NCI-H2107 treated with DMSO at 0.1 percent for 48 hours (cell line): ENCODE data around the gene SMOC2.
"Not testable (repeated sequence)": the region's sequence is repeated elsewhere in the genome, so short reads cannot be mapped to it uniquely, and the experiment has no call there.

Experiments used
- DNase-seq: peaks from one replicate; lab custom pipeline; 2025; ENCODE audit not compliant: unreplicated experiment; lab: John Stamatoyannopoulos, UW

The SMOC2 gene

DNA sequence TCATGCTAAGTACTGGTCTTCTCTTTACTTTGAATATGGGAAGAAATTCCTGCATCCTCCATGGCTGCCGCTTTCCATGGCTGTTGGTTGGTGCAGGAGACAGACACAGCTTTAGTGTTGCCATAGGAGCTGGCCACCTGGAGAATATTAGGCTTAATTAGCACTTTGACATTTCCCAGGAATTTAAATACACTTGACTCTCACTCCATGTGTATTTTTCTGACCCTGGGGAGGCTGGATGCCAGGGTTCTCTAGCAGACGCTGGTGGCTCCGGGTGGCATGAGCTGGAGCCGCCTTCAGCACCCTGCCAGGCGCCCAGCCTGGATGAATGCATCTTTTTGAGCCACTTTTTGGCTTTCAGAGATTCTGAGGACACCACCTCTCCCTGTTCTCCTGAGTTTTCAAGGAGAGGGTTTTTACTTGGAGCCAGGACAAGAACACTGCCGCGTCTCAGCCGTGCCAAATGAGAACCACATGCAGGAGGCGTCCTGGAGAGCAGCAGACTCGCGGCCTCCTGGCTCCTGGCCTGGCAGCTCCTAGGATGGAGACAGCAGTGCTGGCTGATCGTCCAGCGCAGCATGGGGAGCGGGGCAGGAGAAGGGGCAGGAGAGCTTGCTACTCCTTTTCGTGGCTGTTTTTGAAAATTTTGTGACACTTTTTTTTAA, 258.8 kb downstream of the SMOC2 start:
- peak; percentile 3 for DNase-seq

DNA sequence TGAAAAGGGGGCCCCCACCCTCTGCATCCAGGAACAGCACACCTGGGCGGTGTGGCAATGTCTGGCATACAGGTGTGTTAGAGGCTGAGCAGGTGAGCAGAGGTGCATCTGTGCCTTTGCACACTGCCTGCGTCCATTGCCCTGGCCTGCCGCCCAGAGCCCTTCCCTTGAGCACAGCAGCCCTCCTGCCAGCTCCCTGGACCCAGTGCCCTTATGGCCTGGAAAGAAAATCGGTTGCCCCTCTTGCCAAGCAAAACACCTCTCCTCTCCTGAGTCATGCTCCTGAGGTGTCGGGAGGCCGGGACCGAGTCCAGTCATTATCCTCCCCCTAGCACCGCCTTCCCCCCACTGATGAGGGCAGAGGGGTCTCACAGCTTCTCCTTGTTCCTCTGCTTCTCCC, 259.9 kb downstream of the SMOC2 start:
- no peak for DNase-seq

DNA sequence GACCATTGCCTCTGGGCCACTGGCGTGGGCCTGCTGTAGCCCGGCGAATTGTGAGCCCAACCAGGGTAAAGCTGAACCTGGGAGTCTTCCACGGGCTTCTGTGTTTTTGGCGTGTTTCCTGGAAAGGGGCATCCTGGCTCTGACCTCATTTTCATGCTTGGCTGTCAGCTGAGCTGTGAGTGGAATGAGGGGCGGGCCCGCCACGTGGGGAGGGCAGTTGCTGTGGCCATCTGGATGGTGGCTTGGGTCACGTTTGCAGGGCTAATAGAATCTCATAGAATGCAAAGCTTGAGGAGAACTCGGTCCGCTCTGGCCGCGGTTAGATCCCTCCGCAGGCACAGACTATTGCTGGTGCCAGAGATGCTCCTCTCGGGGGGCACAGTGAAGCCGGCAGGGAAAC, 263.0 kb downstream of the SMOC2 start:
- no peak for DNase-seq

DNA sequence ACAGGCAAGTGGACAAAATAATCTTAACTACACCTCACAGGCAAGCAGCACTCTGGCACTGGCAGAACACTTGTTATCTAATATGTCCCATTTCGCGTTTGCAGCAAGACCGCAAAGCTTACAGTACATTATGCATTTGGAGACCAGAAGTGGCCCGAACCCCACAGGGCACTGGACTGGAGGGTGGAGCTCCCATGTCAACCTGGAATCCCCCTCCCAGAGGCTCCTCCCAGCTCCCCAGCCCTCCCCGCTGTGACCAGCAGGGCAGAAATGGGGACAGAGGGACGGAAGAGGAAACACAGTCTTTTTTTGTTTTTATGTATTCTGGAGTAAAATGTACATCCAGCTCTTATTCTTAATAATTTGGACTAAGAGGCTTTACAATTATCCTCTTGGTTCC, 263.7 kb downstream of the SMOC2 start:
- DNase-seq, result no peak

- DNase-seq, result not testable (repeated sequence)
Measured at GRCh38 chr6:168705271-168705670, 264.3 kb downstream of the SMOC2 start.

- DNase-seq, result no peak
Measured at GRCh38 chr6:168706471-168707177, 265.6 kb downstream of the SMOC2 start.

GRCh38 chr6:168708526-168708925, 267.5 kb downstream of the SMOC2 start:
- DNase-seq, result no peak

GRCh38 chr6:168708984-168709383, 268.0 kb downstream of the SMOC2 start:
- DNase-seq, result no peak

DNA sequence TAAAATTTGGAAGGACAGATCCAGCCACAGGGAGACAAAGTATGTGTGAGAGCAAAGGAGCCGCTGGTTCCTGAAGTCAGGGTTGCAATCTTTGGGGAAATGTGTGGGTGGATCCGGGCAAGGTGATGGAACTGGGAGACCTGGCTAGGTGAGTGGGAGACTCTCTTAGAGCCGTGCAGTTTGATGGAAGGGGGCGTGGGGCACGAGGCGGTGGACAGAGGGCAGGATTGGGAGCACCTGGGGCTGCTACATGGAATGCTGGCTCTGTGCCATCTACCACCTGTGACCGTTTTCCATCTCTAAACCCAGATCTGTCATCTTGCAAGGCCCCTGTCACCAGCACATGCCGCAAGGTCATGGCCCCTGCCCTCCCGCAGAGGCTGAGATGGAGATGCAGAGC, 268.4 kb downstream of the SMOC2 start:
- no peak for DNase-seq

- no peak for DNase-seq
Measured at GRCh38 chr6:168709991-168710390, 269.0 kb downstream of the SMOC2 start.

GRCh38 chr6:168711049-168711640, 270.2 kb downstream of the SMOC2 start:
- DNase-seq, result no peak

DNA sequence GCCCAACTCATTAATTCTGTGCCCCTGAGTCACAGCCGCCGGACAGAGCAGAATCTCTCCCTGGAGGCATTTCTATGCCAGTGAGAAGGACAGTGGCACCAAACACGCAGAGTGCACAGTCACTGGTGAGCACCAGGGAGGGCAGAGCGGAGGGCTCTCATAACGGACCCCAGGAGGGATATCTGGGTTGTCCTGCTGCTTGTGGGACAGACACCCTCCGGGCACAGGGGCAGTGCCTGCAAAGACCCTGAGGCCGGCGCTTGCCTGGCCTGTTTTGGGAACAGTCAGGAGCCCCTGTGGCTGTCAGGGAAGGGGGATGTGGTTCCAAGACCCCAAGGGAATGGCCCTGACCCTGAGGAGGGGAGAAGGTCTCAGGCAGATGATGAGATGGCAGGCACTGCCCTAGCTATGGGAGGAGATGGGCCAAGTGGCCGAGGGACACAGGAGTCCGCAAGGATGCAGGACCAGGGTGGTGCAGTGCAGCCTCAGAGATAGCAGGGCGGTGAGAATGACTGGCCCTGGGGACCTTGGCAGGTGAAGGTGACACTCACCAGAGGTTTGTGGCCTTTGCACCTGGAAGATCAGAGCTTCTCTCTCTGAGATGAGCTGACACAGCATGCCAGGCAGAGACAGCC, 270.8 kb downstream of the SMOC2 start:
- no peak for DNase-seq

- no peak for DNase-seq
Measured at GRCh38 chr6:168712993-168713392, 272.0 kb downstream of the SMOC2 start.

GRCh38 chr6:168713839-168714238, 272.9 kb downstream of the SMOC2 start:
- no peak for DNase-seq

DNA sequence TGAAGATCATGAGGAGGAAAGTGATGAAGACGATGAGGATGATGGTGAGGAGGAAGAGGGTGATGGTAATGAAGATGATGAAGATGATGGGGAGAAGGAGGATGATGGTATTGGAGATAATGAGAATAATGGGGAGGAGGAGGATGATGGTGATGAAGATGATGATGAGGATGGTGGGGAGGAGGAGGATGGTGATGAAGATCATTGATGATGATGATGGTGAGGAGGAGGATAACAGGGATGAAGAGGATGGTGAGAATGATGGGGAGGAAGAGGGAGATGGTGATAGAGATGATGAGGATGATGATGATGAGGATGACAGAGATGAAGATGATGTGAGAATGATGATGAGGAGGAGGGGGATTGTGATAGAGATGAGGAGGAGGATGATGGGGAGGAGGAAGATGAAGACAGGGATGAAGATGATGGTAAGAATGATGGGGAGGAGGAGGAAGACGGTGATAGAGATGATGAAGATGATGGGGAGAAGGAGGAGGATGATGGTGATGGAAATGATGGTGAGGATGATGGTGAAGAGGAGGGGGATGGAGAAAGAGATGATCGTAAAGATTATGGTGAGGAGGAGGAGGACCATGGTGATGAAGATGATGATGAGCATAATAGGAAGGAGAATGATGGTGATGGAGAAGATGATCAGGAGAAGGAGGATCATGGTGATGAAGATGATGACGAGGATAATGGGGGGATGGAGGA, 273.7 kb downstream of the SMOC2 start:
- no peak for DNase-seq

DNA sequence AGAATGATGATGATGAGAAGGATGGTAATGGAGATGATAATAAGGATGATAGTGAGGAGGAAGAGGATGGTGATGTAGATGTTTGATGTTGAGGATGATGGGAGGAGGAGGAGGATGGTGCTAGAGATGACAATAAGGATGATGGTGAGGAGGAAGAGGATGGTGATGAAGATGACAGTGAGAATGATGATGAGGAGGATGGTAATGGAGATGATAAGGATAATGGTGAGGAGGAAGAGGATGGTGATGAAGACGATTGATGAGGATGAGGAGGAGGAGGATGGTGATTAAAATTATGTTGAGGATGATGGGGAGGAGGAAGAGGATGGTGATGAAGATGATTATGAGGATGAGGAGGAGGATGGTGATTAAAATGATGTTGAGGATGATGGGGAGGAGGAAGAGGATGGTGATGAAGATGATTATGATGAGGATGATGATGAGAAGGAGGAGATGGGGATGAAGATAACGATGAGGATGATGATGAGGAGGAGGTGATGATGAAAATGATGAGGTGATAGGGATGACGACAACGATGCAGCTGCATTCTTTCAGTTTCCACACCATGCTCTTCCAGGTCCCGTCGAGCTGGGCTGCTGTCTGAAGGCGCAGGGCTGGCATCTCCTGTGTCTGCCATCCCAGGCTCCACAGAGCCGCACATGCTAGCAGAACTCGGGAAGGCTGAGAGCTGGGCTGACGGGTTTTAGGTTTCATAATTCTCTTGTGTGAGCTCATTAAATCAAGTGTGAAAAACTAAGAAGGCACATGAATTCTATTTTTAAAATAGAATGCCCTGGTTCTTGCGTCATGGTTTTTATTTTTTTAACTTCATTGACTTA, 274.9 kb downstream of the SMOC2 start:
- DNase-seq, result peak; percentile 21

DNA sequence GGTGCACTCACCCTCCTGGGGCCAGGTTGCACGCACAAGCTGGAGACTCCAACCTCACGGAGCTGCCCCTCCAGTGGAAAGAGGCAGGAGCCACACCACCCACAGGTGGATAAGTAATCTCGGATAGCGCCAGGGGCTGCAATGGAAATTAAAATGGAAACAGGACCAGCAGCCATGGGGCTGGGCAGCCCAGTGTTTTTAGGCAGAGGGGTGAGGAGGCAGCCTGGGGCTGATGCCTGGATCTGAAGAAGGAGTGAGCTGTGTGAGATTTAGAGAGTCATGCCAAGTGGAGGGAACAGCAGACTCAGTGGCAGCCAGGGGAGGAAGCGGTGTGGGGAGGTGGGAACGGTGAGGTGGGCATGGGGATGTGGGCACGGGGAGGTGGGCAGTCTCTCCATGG, 275.6 kb downstream of the SMOC2 start:
- DNase-seq, result no peak

DNA sequence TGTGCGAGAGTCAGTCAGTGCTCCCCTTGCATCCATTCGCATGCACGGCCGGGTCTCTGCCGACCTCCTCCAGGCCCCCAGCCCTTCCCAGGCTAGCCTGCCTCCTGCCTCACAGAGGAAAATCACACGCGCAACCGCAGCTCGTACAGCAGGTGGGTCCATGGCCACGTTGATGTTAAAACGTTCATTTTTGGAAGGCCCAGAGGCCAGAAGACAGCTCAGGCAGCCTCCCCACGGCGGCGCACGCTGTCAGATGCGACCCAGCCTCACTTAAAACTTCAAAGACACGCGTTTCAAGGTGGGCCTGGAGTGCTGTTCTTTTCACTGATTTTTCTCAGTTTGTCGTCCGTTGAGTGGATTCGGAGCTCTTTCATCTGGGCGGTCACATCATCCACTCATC, 276.5 kb downstream of the SMOC2 start:
- DNase-seq, result no peak
